HPDE6-E6E7 (cell line): ENCODE results near the gene FHAD1.
A peak's percentile ranks its signal among the peaks of the same experiment; 100 is the strongest.
"Not testable (repeated sequence)": the region's sequence is repeated elsewhere in the genome, so short reads cannot be mapped to it uniquely, and the experiment has no call there.

Experiments
- DNase-seq: peaks from one replicate; pipeline ENCODE4 v3.0.0; 2011; ENCODE audit warnings: missing footprints; ENCODE audit errors: extremely low spot score

The FHAD1 gene

GRCh38 chr1:15276691-15277446 lies 29.8 kb downstream of the FHAD1 start:
- DNase-seq: no peak

- DNase-seq: no peak
Measured at GRCh38 chr1:15277447-15277838, 30.4 kb downstream of the FHAD1 start.

- no peak for DNase-seq
Measured at GRCh38 chr1:15277933-15278332, 30.9 kb downstream of the FHAD1 start.

- DNase-seq: no peak
Measured at GRCh38 chr1:15279576-15280230, 32.7 kb downstream of the FHAD1 start.

- no peak for DNase-seq
Measured at GRCh38 chr1:15280416-15280815, 33.4 kb downstream of the FHAD1 start.

GRCh38 chr1:15282038-15282437 lies 35.0 kb downstream of the FHAD1 start:
- no peak for DNase-seq

GRCh38 chr1:15282810-15283474 lies 35.9 kb downstream of the FHAD1 start:
- DNase-seq: no peak

- DNase-seq: peak; percentile 95
Measured at GRCh38 chr1:15283526-15283925, 36.5 kb downstream of the FHAD1 start.

- no peak for DNase-seq
Measured at GRCh38 chr1:15286452-15286851, 39.4 kb downstream of the FHAD1 start.

- no peak for DNase-seq
Measured at GRCh38 chr1:15287035-15287979, 40.3 kb downstream of the FHAD1 start.

- DNase-seq: no peak
Measured at GRCh38 chr1:15288173-15288926, 41.3 kb downstream of the FHAD1 start.

- DNase-seq: no peak
Measured at GRCh38 chr1:15289251-15289651, 42.2 kb downstream of the FHAD1 start.

GRCh38 chr1:15290382-15290781 lies 43.4 kb downstream of the FHAD1 start:
- DNase-seq: no peak

GRCh38 chr1:15295696-15296095 lies 48.7 kb downstream of the FHAD1 start:
- no peak for DNase-seq

GRCh38 chr1:15296585-15297321 lies 49.7 kb downstream of the FHAD1 start:
- DNase-seq: no peak

- DNase-seq: not testable (repeated sequence)
Measured at GRCh38 chr1:15297975-15298374, 51.0 kb downstream of the FHAD1 start.

GRCh38 chr1:15299179-15299578 lies 52.2 kb downstream of the FHAD1 start:
- no peak for DNase-seq

- DNase-seq: no peak
Measured at GRCh38 chr1:15299806-15300205, 52.8 kb downstream of the FHAD1 start.

- DNase-seq: no peak
Measured at GRCh38 chr1:15303935-15304334, 56.9 kb downstream of the FHAD1 start.
